ENCODE data around the gene RBP2. TPM values are rescaled to one million over a fixed set of nuclear protein-coding genes. Genes with fewer than 3 reads are reported as not detected.

The RBP2 gene
- total and polyA plus RNA-seq, 2 experiments from 2014 or later: 123 to 295 TPM

- Histone ChIP-seq H3K9me3 (ENCODE audit: low read depth) (no peaks in the 10 kb centered on the region), H3K27me3 (no peaks in the 10 kb centered on the region), H3K79me2 (no peaks in the 10 kb centered on the region), H4K20me1 (ENCODE audit: insufficient read depth, poor library complexity, severe bottlenecking) (no peaks in the 10 kb centered on the region), H3K27ac (peak overlapping the region; percentile 66), H3K4me1 (ENCODE audit: insufficient read depth) (peaks cover 7% of the 10 kb centered on the region), H3K4me2 (no peak overlapping the region), H2AFZ (no peak overlapping the region), H3K9me2 (replicated peaks; ENCODE audit: insufficient read depth) (no peaks in the 10 kb centered on the region), H3K4me3 (no peak overlapping the region), H3K36me3 (replicated peaks; ENCODE audit: insufficient read depth, low read depth) (no peaks in the 10 kb centered on the region)
- no peak for TF ChIP-seq EZH2 (IDR thresholded peaks at IDR 0.05; ENCODE audit: borderline replicate concordance)
- TF ChIP-seq EZH2phosphoT487 (IDR thresholded peaks at IDR 0.05; ENCODE audit: low read depth, severe bottlenecking, unreplicated experiment): no peak
- TF ChIP-seq CTCF (IDR thresholded peaks at IDR 0.05; ENCODE audit: poor library complexity): no peak
- WGBS (ENCODE audit: low lambda C conversion rate, missing lambda C conversion rate): 76% methylated on average over 6 of the region's 6 CpGs
- peak; percentile 56 for DNase-seq (ENCODE audit: low spot score)
Measured at GRCh38 chr3:139434764-139435307, 41.5 kb downstream of the RBP2 start.

GRCh38 chr3:139434228-139434627 is 42.1 kb downstream of the RBP2 start:
- DNase-seq (ENCODE audit: low spot score): no peak
- H3K4me1 ChIP-seq (ENCODE audit: insufficient read depth): peaks cover 7% of the 10 kb centered on the region
- no peak overlapping the region for H2AFZ ChIP-seq
- H3K4me3 ChIP-seq: no peak overlapping the region
- 100% methylated on average over 1 of the region's 1 CpG for WGBS (ENCODE audit: low lambda C conversion rate, missing lambda C conversion rate)
- H4K20me1 ChIP-seq (ENCODE audit: insufficient read depth, poor library complexity, severe bottlenecking): no peaks in the 10 kb centered on the region
- H3K9me2 ChIP-seq (replicated peaks; ENCODE audit: insufficient read depth): no peaks in the 10 kb centered on the region
- no peaks in the 10 kb centered on the region for H3K36me3 ChIP-seq (replicated peaks; ENCODE audit: insufficient read depth, low read depth)
- no peaks in the 10 kb centered on the region for H3K27me3 ChIP-seq
- H3K9me3 ChIP-seq (ENCODE audit: low read depth): no peaks in the 10 kb centered on the region
- no peaks in the 10 kb centered on the region for H3K79me2 ChIP-seq
- no peak overlapping the region for H3K4me2 ChIP-seq
- TF ChIP-seq CTCF (IDR thresholded peaks at IDR 0.05; ENCODE audit: poor library complexity) (no peak), EZH2phosphoT487 (IDR thresholded peaks at IDR 0.05; ENCODE audit: low read depth, severe bottlenecking, unreplicated experiment) (no peak), EZH2 (IDR thresholded peaks at IDR 0.05; ENCODE audit: borderline replicate concordance) (no peak)
- H3K27ac ChIP-seq: peak overlapping the region; percentile 66

GRCh38 chr3:139433089-139433488 is 43.2 kb downstream of the RBP2 start:
- no peaks in the 10 kb centered on the region for H3K36me3 ChIP-seq (replicated peaks; ENCODE audit: insufficient read depth, low read depth)
- no peak overlapping the region for H3K4me2 ChIP-seq
- H3K27me3 ChIP-seq: no peaks in the 10 kb centered on the region
- DNase-seq (ENCODE audit: low spot score): no peak
- H2AFZ ChIP-seq: no peak overlapping the region
- H3K79me2 ChIP-seq: no peaks in the 10 kb centered on the region
- H4K20me1 ChIP-seq (ENCODE audit: insufficient read depth, poor library complexity, severe bottlenecking): no peaks in the 10 kb centered on the region
- TF ChIP-seq CTCF (IDR thresholded peaks at IDR 0.05; ENCODE audit: poor library complexity): no peak
- no peak for TF ChIP-seq EZH2 (IDR thresholded peaks at IDR 0.05; ENCODE audit: borderline replicate concordance)
- TF ChIP-seq EZH2phosphoT487 (IDR thresholded peaks at IDR 0.05; ENCODE audit: low read depth, severe bottlenecking, unreplicated experiment): no peak
- no peak overlapping the region for H3K27ac ChIP-seq
- H3K9me3 ChIP-seq (ENCODE audit: low read depth): no peaks in the 10 kb centered on the region
- H3K4me1 ChIP-seq (ENCODE audit: insufficient read depth): peaks cover 7% of the 10 kb centered on the region
- H3K4me3 ChIP-seq: no peak overlapping the region
- no peaks in the 10 kb centered on the region for H3K9me2 ChIP-seq (replicated peaks; ENCODE audit: insufficient read depth)
- 100% methylated on average over 1 of the region's 1 CpG for WGBS (ENCODE audit: low lambda C conversion rate, missing lambda C conversion rate)

- H4K20me1 ChIP-seq (ENCODE audit: insufficient read depth, poor library complexity, severe bottlenecking): no peaks in the 10 kb centered on the region
- DNase-seq (ENCODE audit: low spot score): no peak
- H3K4me1 ChIP-seq (ENCODE audit: insufficient read depth): peaks cover 7% of the 10 kb centered on the region
- no peaks in the 10 kb centered on the region for H3K27me3 ChIP-seq
- H3K79me2 ChIP-seq: no peaks in the 10 kb centered on the region
- H3K9me2 ChIP-seq (replicated peaks; ENCODE audit: insufficient read depth): no peaks in the 10 kb centered on the region
- H3K36me3 ChIP-seq (replicated peaks; ENCODE audit: insufficient read depth, low read depth): no peaks in the 10 kb centered on the region
- H3K4me3 ChIP-seq: no peak overlapping the region
- no peak overlapping the region for H2AFZ ChIP-seq
- H3K9me3 ChIP-seq (ENCODE audit: low read depth): no peaks in the 10 kb centered on the region
- no peak for TF ChIP-seq CTCF (IDR thresholded peaks at IDR 0.05; ENCODE audit: poor library complexity)
- no peak for TF ChIP-seq EZH2phosphoT487 (IDR thresholded peaks at IDR 0.05; ENCODE audit: low read depth, severe bottlenecking, unreplicated experiment)
- TF ChIP-seq EZH2 (IDR thresholded peaks at IDR 0.05; ENCODE audit: borderline replicate concordance): no peak
- no peak overlapping the region for H3K27ac ChIP-seq
- H3K4me2 ChIP-seq: no peak overlapping the region
Measured at GRCh38 chr3:139430493-139430892, 45.8 kb downstream of the RBP2 start.

Measured in hepatocyte (in vitro differentiated cells).